Esophagus muscularis mucosa (tissue), 4 donors: ENCODE measurements around the gene AMFR. TPM values are rescaled to one million over a fixed set of nuclear protein-coding genes. Genes with fewer than 3 reads are reported as not detected.

Experiments used
- DNase-seq: peaks from one replicate; pipeline ENCODE4 v3.0.0-alpha.2; 2017; ENCODE audit errors: extremely low spot score
- H3K27ac ChIP-seq, 4 donors: fragments of 200-600 bp; sonication (generic); replicated peaks in 1 of 4; 1 replicate in 3 of 4; 2 replicates in 1 of 4; pipeline ENCODE4 v1.5.1; 2016 to 2019; ENCODE audit warnings: mild to moderate bottlenecking in 1 of 4
- H3K27me3 ChIP-seq, 4 donors: fragments of 200-600 bp; sonication (generic); one replicate each; pipeline versions ENCODE4 v1.5.1 to v1.6.0; 2016 to 2019
- H3K36me3 ChIP-seq, 4 donors: fragments of 200-600 bp; sonication (generic); one replicate each; pipeline ENCODE4 v1.5.1; 2016 to 2019
- H3K4me1 ChIP-seq, 4 donors: fragments of 200-600 bp; sonication (generic); one replicate each; pipeline ENCODE4 v1.5.1; 2016 to 2019
- H3K4me3 ChIP-seq, 4 donors: fragments of 200-600 bp; sonication (generic); 1 replicate in 2 of 4; 2 replicates in 2 of 4; pipeline ENCODE4 v1.5.1; 2016 to 2019; ENCODE audit warnings: mild to moderate bottlenecking in 4 of 4, moderate library complexity in 1 of 4
- H3K9me3 ChIP-seq, 4 donors: fragments of 200-600 bp; sonication (generic); 1 replicate in 3 of 4; 2 replicates in 1 of 4; pipeline ENCODE4 v1.5.1; 2016 to 2019
- EP300 ChIP-seq: sonication (generic); formaldehyde crosslinking; IDR thresholded peaks from one replicate; pipeline ENCODE4 v1.6.1; 2017; ENCODE audit warnings: antibody characterized with exemption
- POLR2A ChIP-seq: fragments of 450-650 bp; IDR thresholded peaks from one replicate; pipeline ENCODE4 v1.6.1; 2017; ENCODE audit warnings: antibody characterized with exemption, moderate library complexity, mild to moderate bottlenecking, low read depth
- POLR2AphosphoS5 ChIP-seq, 2 donors: sonication (generic); formaldehyde crosslinking; IDR thresholded peaks; one replicate each; pipeline ENCODE4 v1.6.1; 2017; ENCODE audit warnings: antibody characterized with exemption in 2 of 2
- WGBS: methylation state at CpG from one replicate; pipeline ENCODE4 v1.1.5; 2018; 5-methylcytosine and 5-hydroxymethylcytosine counted together
- intact Hi-C: fragments of 100-400 bp; cut with DNase I; formaldehyde crosslinking; loops from one replicate; pipeline ENCODE4 v1.15.1; 2023
- total RNA-seq, 4 donors: library from RNA; depleted of rRNA; stranded (reverse); fragments of >200 nt; gene quantifications; one replicate each; pipeline versions ENCODE4 v1.1.0 to v1.2.1, GENCODE V29; 2016
- TF ChIP-seq, protein P1 (sequence below), 3 experiments: fragments of 200-600 bp in 2 of 3; fragments of 450-650 bp in 1 of 3; sonication (generic) in 2 of 3; IDR thresholded peaks; one replicate each; pipeline ENCODE4 v1.5.1; 2017 to 2019; ENCODE audit warnings: antibody characterized with exemption in 3 of 3, mild to moderate bottlenecking in 2 of 3, moderate library complexity in 1 of 3

The AMFR gene
- total RNA-seq, 4 donors from 2014 or later = 150 to 205 (median 179) TPM

DNA sequence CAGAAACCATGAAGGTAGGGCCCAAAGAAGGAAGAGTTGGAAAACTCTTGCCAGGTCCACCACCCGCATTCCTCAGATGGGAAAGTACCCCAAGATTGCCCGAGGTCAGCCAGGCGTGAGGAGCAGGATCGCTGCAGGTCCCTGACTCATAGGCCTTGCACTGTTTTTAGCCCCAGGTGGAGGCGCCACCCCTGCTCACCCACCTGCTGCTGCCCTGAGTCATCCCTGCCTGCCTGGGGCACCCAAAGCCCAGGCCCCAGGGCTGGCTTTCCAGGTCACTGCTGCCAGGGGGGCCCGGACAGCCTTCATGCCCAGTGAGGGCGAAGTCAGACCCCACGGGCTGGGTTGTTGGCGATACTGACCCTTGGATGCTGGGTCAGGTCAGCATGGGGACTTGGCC is 100.9 kb downstream of the AMFR start:
- no peak overlapping the region for H3K27ac ChIP-seq
- no peaks in the 10 kb centered on the region for H3K4me1 ChIP-seq
- no peak for DNase-seq
- intact Hi-C loops = no loop called here
- no peak for TF ChIP-seq POLR2AphosphoS5 (IDR thresholded peaks at IDR 0.05)
- TF ChIP-seq POLR2A = no peak
- no peak for TF ChIP-seq EP300
- TF ChIP-seq, protein P1, sequence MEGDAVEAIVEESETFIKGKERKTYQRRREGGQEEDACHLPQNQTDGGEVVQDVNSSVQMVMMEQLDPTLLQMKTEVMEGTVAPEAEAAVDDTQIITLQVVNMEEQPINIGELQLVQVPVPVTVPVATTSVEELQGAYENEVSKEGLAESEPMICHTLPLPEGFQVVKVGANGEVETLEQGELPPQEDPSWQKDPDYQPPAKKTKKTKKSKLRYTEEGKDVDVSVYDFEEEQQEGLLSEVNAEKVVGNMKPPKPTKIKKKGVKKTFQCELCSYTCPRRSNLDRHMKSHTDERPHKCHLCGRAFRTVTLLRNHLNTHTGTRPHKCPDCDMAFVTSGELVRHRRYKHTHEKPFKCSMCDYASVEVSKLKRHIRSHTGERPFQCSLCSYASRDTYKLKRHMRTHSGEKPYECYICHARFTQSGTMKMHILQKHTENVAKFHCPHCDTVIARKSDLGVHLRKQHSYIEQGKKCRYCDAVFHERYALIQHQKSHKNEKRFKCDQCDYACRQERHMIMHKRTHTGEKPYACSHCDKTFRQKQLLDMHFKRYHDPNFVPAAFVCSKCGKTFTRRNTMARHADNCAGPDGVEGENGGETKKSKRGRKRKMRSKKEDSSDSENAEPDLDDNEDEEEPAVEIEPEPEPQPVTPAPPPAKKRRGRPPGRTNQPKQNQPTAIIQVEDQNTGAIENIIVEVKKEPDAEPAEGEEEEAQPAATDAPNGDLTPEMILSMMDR (IDR thresholded peaks at IDR 0.05) = no peak
- H3K27me3 ChIP-seq = no peaks in the 10 kb centered on the region
- H3K36me3 ChIP-seq = no peaks in the 10 kb centered on the region
- 86% methylated on average over 8 of the region's 9 CpGs for WGBS
- H3K9me3 ChIP-seq = no peaks in the 10 kb centered on the region
- no peak overlapping the region for H3K4me3 ChIP-seq

DNA sequence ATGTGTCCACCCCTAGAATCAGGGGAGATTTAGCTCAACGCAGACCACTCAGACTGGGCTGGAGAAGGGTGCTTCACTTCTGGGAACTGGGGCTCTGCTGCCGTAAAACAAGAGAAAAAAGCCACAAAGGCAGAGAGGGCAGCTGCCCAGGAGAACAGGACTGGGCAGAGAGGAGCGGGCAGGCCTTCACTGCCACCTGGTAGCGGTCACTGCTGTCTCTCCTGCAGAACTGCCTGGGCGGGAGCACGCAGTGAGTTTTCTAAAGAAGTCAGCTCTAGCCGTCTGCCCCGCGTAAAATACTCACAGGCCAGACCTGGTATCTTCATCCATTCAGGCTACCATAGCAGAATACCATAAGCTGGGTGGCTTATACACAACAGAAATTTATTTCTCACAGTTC is 103.8 kb downstream of the AMFR start:
- no peak for DNase-seq
- Histone ChIP-seq H3K9me3 (no peaks in the 10 kb centered on the region), H3K36me3 (no peaks in the 10 kb centered on the region), H3K27ac (no peak overlapping the region), H3K4me1 (peaks cover 0 to 10% (median 7%) of the 10 kb centered on the region in 4 donors), H3K27me3 (peaks cover 0 to 5% (median 0%) of the 10 kb centered on the region in 4 donors), H3K4me3 (no peak overlapping the region)
- intact Hi-C loops = no loop called here
- 82% methylated on average over 9 of the region's 9 CpGs for WGBS
- TF ChIP-seq, protein P1 (IDR thresholded peaks at IDR 0.05) = no peak
- TF ChIP-seq EP300 = no peak
- TF ChIP-seq POLR2A = no peak
- no peak for TF ChIP-seq POLR2AphosphoS5 (IDR thresholded peaks at IDR 0.05)

DNA sequence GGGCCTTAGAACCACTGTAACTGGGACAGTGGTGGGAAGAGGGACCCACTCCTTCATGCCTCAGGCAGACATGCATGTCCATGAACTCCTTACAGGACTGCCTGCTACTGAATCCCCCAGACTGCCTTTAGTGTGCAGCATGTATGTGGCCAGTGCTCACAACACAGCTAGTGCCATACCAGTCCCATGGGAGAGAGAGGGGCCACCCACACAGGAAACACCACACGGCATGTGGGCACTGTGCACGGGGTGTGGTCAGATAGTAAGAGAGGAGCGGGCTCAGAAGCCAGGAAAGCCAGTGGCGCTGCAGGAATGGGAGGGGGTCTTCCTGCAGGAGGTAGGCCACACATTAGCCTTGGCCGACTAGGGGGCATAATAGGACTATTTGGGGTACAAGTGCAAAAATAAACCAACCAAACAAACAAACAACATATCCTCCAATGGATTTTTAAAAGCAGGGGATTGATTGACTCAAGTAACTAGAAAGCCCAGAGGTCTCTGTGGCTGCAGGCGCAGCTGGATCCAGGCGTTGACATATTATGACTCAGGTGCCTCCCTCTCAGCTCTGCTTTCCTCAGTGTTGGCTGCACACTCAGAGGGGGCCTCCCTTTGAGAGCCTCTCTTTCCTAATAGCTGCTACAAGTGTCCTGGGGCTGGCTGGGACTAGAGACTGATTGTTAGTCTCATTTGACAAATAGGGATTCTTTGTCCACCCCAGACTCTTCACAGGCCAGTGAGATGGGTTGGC is 104.4 kb downstream of the AMFR start:
- TF ChIP-seq POLR2A = no peak
- intact Hi-C loops = no loop called here
- H3K27me3 ChIP-seq = peaks cover 0 to 5% (median 0%) of the 10 kb centered on the region in 4 donors

DNA sequence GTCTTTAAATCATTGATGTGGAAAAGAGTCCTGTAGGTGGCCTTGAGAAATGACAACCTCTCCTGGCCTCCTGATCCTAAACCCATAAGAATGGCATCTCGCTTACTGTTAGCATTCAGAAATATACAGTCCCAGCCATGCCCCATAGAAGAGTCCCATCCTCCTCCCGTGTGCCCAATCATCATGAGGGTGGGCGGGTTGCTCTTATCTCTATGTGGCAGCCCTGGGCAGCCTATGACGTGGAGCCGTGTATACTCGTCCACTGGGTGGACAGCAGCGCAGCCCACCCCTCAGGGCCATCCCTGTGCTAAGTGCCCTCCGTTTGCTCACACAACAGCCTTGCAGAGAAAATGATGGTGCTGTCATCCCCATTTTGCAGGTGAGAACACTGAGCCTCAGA is 105.3 kb downstream of the AMFR start:
- no peak overlapping the region for H3K27ac ChIP-seq
- no peak overlapping the region for H3K4me3 ChIP-seq
- peaks cover 0 to 5% (median 0%) of the 10 kb centered on the region in 4 donors for H3K27me3 ChIP-seq
- H3K9me3 ChIP-seq = no peaks in the 10 kb centered on the region
- 94% methylated on average over 8 of the region's 8 CpGs for WGBS
- TF ChIP-seq POLR2A = no peak
- TF ChIP-seq, protein P1 (IDR thresholded peaks at IDR 0.05) = no peak
- no peak for TF ChIP-seq EP300
- DNase-seq = no peak
- H3K4me1 ChIP-seq = peaks cover 0 to 10% (median 7%) of the 10 kb centered on the region in 4 donors
- H3K36me3 ChIP-seq = no peaks in the 10 kb centered on the region
- intact Hi-C loops = no loop called here

More for the DNA sequence above, 104.4 kb downstream of the AMFR start:
- Histone ChIP-seq H3K36me3 (no peaks in the 10 kb centered on the region), H3K4me1 (peaks cover 0 to 10% (median 7%) of the 10 kb centered on the region in 4 donors), H3K4me3 (no peak overlapping the region), H3K27ac (no peak overlapping the region), H3K9me3 (no peaks in the 10 kb centered on the region)
- WGBS = 68% methylated on average over 7 of the region's 7 CpGs
- DNase-seq = no peak

DNA sequence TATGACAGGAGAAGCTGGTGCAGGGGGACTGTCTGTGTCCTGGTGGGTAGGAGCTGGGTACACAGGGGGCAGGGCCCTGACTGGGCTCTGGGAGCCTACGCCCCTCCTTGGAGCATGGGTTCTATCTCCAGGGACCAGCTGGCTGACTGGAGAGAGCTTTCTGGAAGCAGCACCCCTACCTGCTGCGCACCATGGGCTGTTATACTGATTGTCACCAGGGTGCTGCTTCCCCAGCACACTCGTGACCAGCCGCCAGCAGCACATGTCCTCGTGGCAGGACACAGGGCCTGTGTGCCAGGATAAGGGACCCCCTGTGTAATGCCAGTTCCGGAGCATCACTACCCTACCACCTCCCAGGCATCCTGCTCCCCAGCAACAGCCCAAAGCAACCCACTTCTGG is 106.0 kb downstream of the AMFR start:
- Histone ChIP-seq H3K27me3 (peaks cover 0 to 5% (median 0%) of the 10 kb centered on the region in 4 donors), H3K9me3 (no peaks in the 10 kb centered on the region), H3K36me3 (no peaks in the 10 kb centered on the region), H3K4me1 (peaks cover 0 to 10% (median 7%) of the 10 kb centered on the region in 4 donors), H3K27ac (no peak overlapping the region), H3K4me3 (no peak overlapping the region)
- DNase-seq = no peak
- WGBS = 89% methylated on average over 6 of the region's 6 CpGs
- TF ChIP-seq POLR2AphosphoS5 (IDR thresholded peaks at IDR 0.05) (no peak), POLR2A (no peak), EP300 (no peak)
- TF ChIP-seq, protein P1 (IDR thresholded peaks at IDR 0.05) = no peak
- intact Hi-C loops = loop anchor here (2.0 kb wide), 1 partner anchor 279 kb away; no protein-coding TSS in a partner anchor
